IMR-90 (cell line): ENCODE data around the gene KCNN4. TPM values are rescaled to one million over a fixed set of nuclear protein-coding genes. Genes with fewer than 3 reads are reported as not detected.

Source experiments
- ATAC-seq: fragments of 200-7000 bp; cut with Tn5 transposase; 2 replicates; pipeline ENCODE4 v1.9.1; 2020; ENCODE audit warnings: low read depth, mild to moderate bottlenecking, moderate library complexity
- BruUV-seq: library from RNA; stranded (reverse); fragments of 400-500 nt; replicated peaks from 2 replicates; lab custom pipeline; 2021; lab: Mats Ljungman, UMichigan
- CTCF ChIA-PET: fragments of 300-600 bp; formaldehyde crosslinking; extraction: SDS; loops from one replicate; lab custom pipeline; 2021; ENCODE audit warnings: antibody characterized with exemption; lab: Yijun Ruan, JAX
- POLR2A ChIA-PET: fragments of 300-600 bp; sonication (Branson Sonifier 250); formaldehyde crosslinking; loops from one replicate; lab custom pipeline; 2022; ENCODE audit warnings: antibody characterized with exemption; ENCODE audit not compliant: unreplicated experiment; lab: Charles Lee
- DNase-seq: peaks from one replicate; pipeline ENCODE4 v3.0.0; 2013
- H2AFZ ChIP-seq: replicated peaks from 2 replicates; pipeline ENCODE3; 2013; ENCODE audit warnings: low read length, mild to moderate bottlenecking; ENCODE audit not compliant: poor library complexity
- H2AK5ac ChIP-seq: 2 replicates; pipeline ENCODE4 v1.6.1; 2013; ENCODE audit warnings: low read depth, low read length, inconsistent platforms
- H2AK9ac ChIP-seq: replicated peaks from 2 replicates; pipeline ENCODE3; 2013; ENCODE audit warnings: mild to moderate bottlenecking, low read depth, low read length, moderate library complexity; ENCODE audit not compliant: poor library complexity
- H2BK120ac ChIP-seq: 2 replicates; pipeline ENCODE4 v1.6.1; 2013; ENCODE audit warnings: low read depth, low read length, inconsistent platforms
- H2BK15ac ChIP-seq: 3 replicates; pipeline ENCODE4 v1.6.1; 2013; ENCODE audit warnings: low read depth, low read length, inconsistent platforms
- H2BK20ac ChIP-seq: 2 replicates; pipeline ENCODE4 v1.6.1; 2013; ENCODE audit warnings: low read depth, mild to moderate bottlenecking, inconsistent platforms, low read length, moderate library complexity
- H2BK5ac ChIP-seq: 2 replicates; pipeline ENCODE4 v1.6.1; 2013; ENCODE audit warnings: mild to moderate bottlenecking, low read depth, low read length, inconsistent platforms; ENCODE audit not compliant: poor library complexity, severe bottlenecking
- H3K14ac ChIP-seq: replicated peaks from 2 replicates; pipeline ENCODE4 v1.6.1; 2013; ENCODE audit warnings: low read depth, low read length, inconsistent platforms
- H3K18ac ChIP-seq: 2 replicates; pipeline ENCODE4 v1.6.1; 2013; ENCODE audit warnings: low read depth, low read length, control low read depth
- H3K23ac ChIP-seq: 2 replicates; pipeline ENCODE4 v1.6.1; 2013; ENCODE audit warnings: low read depth, low read length, inconsistent platforms
- H3K27ac ChIP-seq: 2 replicates; pipeline ENCODE4 v1.5.1; 2013; ENCODE audit warnings: mild to moderate bottlenecking, control low read depth, low read length; ENCODE audit not compliant: insufficient read depth
- H3K27me3 ChIP-seq: 2 replicates; pipeline ENCODE4 v1.6.1; 2013; ENCODE audit warnings: low read length; ENCODE audit not compliant: control insufficient read depth, insufficient read depth
- H3K36me3 ChIP-seq: 2 replicates; pipeline ENCODE4 v1.6.1; 2013; ENCODE audit warnings: low read length, mixed read lengths; ENCODE audit not compliant: control insufficient read depth, insufficient read depth
- H3K4ac ChIP-seq: 2 replicates; pipeline ENCODE4 v1.6.1; 2013; ENCODE audit warnings: low read depth, low read length, inconsistent platforms
- H3K4me1 ChIP-seq: 2 replicates; pipeline ENCODE4 v1.6.1; 2013; ENCODE audit warnings: low read length, mixed read lengths; ENCODE audit not compliant: control insufficient read depth, insufficient read depth
- H3K4me2 ChIP-seq: 2 replicates; pipeline ENCODE4 v1.6.1; 2013; ENCODE audit warnings: low read depth, mild to moderate bottlenecking, control low read depth, low read length, moderate library complexity
- H3K4me3 ChIP-seq: 2 replicates; pipeline ENCODE4 v1.5.1; 2013; ENCODE audit warnings: low read depth, mild to moderate bottlenecking, control low read depth, low read length, moderate library complexity; ENCODE audit not compliant: insufficient read depth
- H3K56ac ChIP-seq: 2 replicates; pipeline ENCODE4 v1.6.1; 2013; ENCODE audit warnings: low read length, inconsistent platforms; ENCODE audit not compliant: insufficient read depth; ENCODE audit errors: extremely low read depth
- H3K79me1 ChIP-seq, 2 experiments: 2 replicates each; pipeline ENCODE4 v1.6.1; 2013; ENCODE audit warnings: low read length in 2 of 2, inconsistent platforms in 1 of 2, low read depth in 1 of 2
- H3K9ac ChIP-seq: 2 replicates; pipeline ENCODE4 v1.6.1; 2013; ENCODE audit warnings: low read depth, low read length, control low read depth
- H3K9me1 ChIP-seq: 2 replicates; pipeline ENCODE4 v1.6.1; 2013; ENCODE audit warnings: low read length, inconsistent platforms; ENCODE audit not compliant: insufficient read depth
- H3K9me3 ChIP-seq: 2 replicates; pipeline ENCODE4 v1.6.1; 2013; ENCODE audit warnings: low read length; ENCODE audit not compliant: control insufficient read depth, insufficient read depth
- H4K20me1 ChIP-seq: 2 replicates; pipeline ENCODE4 v1.6.1; 2013; ENCODE audit warnings: low read length, inconsistent platforms; ENCODE audit not compliant: insufficient read depth
- H4K5ac ChIP-seq: 2 replicates; pipeline ENCODE4 v1.6.1; 2013; ENCODE audit warnings: mild to moderate bottlenecking, low read depth, low read length, control low read depth
- H4K8ac ChIP-seq, 2 experiments: 2 replicates each; pipeline ENCODE4 v1.6.1; 2013; ENCODE audit warnings: low read depth in 2 of 2, low read length in 2 of 2, control low read depth in 1 of 2, inconsistent platforms in 1 of 2
- H4K91ac ChIP-seq: 2 replicates; pipeline ENCODE4 v1.6.1; 2013; ENCODE audit warnings: low read depth, low read length, inconsistent platforms; ENCODE audit not compliant: insufficient read depth
- FOS ChIP-seq: fragments of 150-350 bp; IDR thresholded peaks from 2 replicates; pipeline ENCODE4 v1.6.1; 2016; ENCODE audit warnings: low read depth, low read length
- MXI1 ChIP-seq: IDR thresholded peaks from 2 replicates; pipeline ENCODE4 v1.6.1; 2012; ENCODE audit warnings: low read depth, mild to moderate bottlenecking, low read length, moderate library complexity, borderline replicate concordance
- POLR2A ChIP-seq: IDR thresholded peaks from 2 replicates; pipeline ENCODE4 v1.6.1; 2012; ENCODE audit warnings: mild to moderate bottlenecking, low read depth, low read length
- RFX5 ChIP-seq: IDR thresholded peaks from 2 replicates; pipeline ENCODE4 v1.8.0; 2012; ENCODE audit warnings: low read depth, mild to moderate bottlenecking, low read length, moderate library complexity
- WGBS, 2 experiments: methylation state at CpG; one replicate each; pipeline versions ENCODE4 v1.1.5 to v1.1.7; 2013; ENCODE audit warnings: missing lambda C conversion rate in 2 of 2; ENCODE audit not compliant: insufficient read length in 1 of 2; ENCODE audit errors: extremely low coverage in 2 of 2; 5-methylcytosine and 5-hydroxymethylcytosine counted together
- dilution Hi-C: fragments of 300-500 bp; cut with HindIII; formaldehyde crosslinking; loops from one replicate; pipeline ENCODE4 v1.14.3; 2018; ENCODE audit warnings: low sequenced_read_pairs; ENCODE audit not compliant: unreplicated experiment
- in situ Hi-C: fragments of 300-500 bp; cut with MboI; formaldehyde crosslinking; loops from 3 replicates; pipeline ENCODE4 v1.14.3; 2019; ENCODE audit warnings: low sequenced_read_pairs, inconsistent platforms, mixed read lengths
- intact Hi-C: fragments of 100-400 bp; cut with micrococcal nuclease; formaldehyde crosslinking; loops from 2 replicates; pipeline ENCODE4 v1.10.0; 2022
- polyA plus RNA-seq, 3 experiments: library from polyadenylated mRNA; depleted of rRNA; stranded (reverse); fragments of >200 nt; gene quantifications; 2 replicates each; pipeline ENCODE4 v1.2.3, GENCODE V29; 2012; ENCODE audit warnings: low replicate concordance in 1 of 3
- total RNA-seq: library from RNA; depleted of rRNA; stranded (reverse); fragments of >200 nt; gene quantifications from 2 replicates; pipeline ENCODE4 v1.2.3, GENCODE V29; 2012
- TF ChIP-seq, protein P1 (sequence below): conservative IDR thresholded peaks from 2 replicates; pipeline ENCODE4 v1.5.1; 2012; ENCODE audit warnings: mild to moderate bottlenecking, low read depth, low read length, improper control_type of control experiment
- TF ChIP-seq, protein P2 (sequence below): fragments of 150-350 bp; IDR thresholded peaks from 2 replicates; pipeline ENCODE4 v1.6.1; 2016; ENCODE audit warnings: low read depth, mild to moderate bottlenecking, low read length, moderate library complexity, borderline replicate concordance

Gene KCNN4
- total and polyA plus RNA-seq, 2 of the 4 experiments (the other 2 are of a cell fraction), result 0.54 to 0.99 TPM

DNA sequence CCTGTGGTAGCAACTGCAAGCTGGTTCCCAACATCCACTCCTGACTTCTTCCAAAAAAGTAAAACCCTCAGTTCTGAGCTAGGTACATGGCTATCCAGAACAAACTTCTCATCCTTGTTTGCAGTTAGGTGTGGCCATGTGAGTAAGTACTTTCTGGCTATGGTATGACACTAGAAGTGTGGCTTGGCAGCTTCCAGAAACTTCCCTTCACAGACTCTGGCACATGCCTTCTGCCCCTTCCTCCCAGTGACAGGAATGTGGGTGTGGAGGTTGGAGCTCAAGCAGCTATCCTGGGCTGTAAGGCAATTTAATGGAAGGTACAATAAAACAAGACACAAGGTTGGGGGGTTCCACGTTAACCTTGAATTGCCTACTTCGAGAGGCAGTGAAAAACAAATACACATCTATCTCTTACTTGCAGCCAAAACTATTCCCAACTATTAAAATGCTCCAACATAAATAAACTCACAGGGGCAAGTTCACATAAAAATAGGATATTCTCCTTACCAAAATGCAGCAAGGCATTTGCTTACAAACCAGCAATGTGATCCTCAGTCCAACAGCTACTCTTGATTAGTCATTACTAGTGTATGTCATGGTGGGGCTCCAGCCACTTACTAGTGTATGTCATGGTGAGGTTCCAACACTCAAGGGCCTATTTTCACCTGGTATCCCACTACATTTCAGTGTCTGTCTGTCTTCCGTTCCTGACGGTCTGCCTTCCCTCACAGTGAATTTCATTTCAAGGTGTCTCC lies 29.1 kb downstream of the KCNN4 start:
- Histone ChIP-seq H3K9ac (no peak overlapping the region), H3K4me3 (no peak overlapping the region), H3K9me3 (no peaks in the 10 kb centered on the region), H3K56ac (no peak overlapping the region), H3K4me2 (no peak overlapping the region), H3K14ac (no peak overlapping the region), H3K9me1 (peaks cover 13% of the 10 kb centered on the region), H4K8ac (no peak overlapping the region), H3K18ac (no peak overlapping the region), H2BK120ac (no peak overlapping the region), H2AK5ac (peak overlapping the region; percentile 87; the same call in 1 of the 2 replicates), H3K36me3 (peaks cover 28% of the 10 kb centered on the region), H2AK9ac (no peak overlapping the region), H2BK5ac (peak overlapping the region; percentile 47), H3K4me1 (peaks cover 11% of the 10 kb centered on the region), H4K20me1 (peaks cover 25% of the 10 kb centered on the region), H3K27ac (no peak overlapping the region), H3K23ac (no peak overlapping the region), H3K4ac (no peak overlapping the region), H4K91ac (no peak overlapping the region), H4K5ac (no peak overlapping the region), H3K27me3 (no peaks in the 10 kb centered on the region), H2BK15ac (no peak overlapping the region), H2AFZ (no peak overlapping the region), H3K79me1 (peaks cover 19 to 74% of the 10 kb centered on the region in 2 experiments), H2BK20ac (no peak overlapping the region)
- CTCF ChIA-PET, result interaction anchor here (0.7 kb wide), 1 partner anchor 15 kb away, joined by 3 read pairs; no protein-coding TSS in a partner anchor
- POLR2A ChIA-PET, result interaction anchor here (0.5 to 0.6 kb wide), 2 partner anchors 224 to 1054 kb away, joined by 5 to 9 read pairs; no protein-coding TSS in a partner anchor
- in situ Hi-C loops, result no loop called here
- no CpG with 5 or more reads among the region's 4 CpGs for WGBS, 2 experiments
- dilution Hi-C loops, result no loop called here
- no TSS peak for BruUV-seq
- ATAC-seq (no peak), DNase-seq (peak; percentile 74)
- TF ChIP-seq, protein P1, sequence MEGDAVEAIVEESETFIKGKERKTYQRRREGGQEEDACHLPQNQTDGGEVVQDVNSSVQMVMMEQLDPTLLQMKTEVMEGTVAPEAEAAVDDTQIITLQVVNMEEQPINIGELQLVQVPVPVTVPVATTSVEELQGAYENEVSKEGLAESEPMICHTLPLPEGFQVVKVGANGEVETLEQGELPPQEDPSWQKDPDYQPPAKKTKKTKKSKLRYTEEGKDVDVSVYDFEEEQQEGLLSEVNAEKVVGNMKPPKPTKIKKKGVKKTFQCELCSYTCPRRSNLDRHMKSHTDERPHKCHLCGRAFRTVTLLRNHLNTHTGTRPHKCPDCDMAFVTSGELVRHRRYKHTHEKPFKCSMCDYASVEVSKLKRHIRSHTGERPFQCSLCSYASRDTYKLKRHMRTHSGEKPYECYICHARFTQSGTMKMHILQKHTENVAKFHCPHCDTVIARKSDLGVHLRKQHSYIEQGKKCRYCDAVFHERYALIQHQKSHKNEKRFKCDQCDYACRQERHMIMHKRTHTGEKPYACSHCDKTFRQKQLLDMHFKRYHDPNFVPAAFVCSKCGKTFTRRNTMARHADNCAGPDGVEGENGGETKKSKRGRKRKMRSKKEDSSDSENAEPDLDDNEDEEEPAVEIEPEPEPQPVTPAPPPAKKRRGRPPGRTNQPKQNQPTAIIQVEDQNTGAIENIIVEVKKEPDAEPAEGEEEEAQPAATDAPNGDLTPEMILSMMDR, result no peak
- TF ChIP-seq MXI1 (no peak), RFX5 (no peak), FOS (peak; percentile 43; the same call in 1 of the 2 replicates), POLR2A (no peak)
- TF ChIP-seq, protein P2, sequence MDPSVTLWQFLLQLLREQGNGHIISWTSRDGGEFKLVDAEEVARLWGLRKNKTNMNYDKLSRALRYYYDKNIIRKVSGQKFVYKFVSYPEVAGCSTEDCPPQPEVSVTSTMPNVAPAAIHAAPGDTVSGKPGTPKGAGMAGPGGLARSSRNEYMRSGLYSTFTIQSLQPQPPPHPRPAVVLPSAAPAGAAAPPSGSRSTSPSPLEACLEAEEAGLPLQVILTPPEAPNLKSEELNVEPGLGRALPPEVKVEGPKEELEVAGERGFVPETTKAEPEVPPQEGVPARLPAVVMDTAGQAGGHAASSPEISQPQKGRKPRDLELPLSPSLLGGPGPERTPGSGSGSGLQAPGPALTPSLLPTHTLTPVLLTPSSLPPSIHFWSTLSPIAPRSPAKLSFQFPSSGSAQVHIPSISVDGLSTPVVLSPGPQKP, result no peak
- intact Hi-C loops, result no loop called here
